Measurements from ENCODE around the gene RAP1GAP2. TPM values are rescaled to one million over a fixed set of nuclear protein-coding genes. Genes with fewer than 3 reads are reported as not detected.

RAP1GAP2 gene
- total RNA-seq, 2 experiments from 2014 or later: 1.9 to 2.3 TPM

DNA sequence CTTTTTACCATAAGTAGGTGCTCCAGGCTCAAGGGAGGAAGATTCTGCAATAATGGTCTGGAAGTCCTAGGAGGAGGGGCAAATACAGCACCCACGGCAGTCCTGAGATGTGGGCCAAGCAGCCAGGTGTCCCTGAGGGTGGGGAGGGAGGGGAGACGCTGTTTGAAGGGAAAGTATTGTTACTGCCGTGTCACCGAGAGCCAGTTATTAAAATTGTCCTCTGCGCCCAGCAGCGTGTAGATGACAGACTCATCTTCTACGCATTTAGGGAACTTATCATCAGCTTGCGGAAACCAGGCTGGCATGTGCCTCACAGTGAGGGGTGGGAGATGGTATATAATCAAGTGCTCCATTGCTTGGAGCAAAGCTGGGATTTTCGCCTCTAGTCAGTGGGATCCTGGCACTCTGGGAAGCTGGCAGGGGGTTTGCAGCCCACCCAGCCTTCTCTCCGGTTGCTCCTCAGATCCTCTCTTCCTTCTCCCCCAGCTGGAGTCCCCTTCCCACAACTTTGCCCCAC lies 162.5 kb downstream of the RAP1GAP2 start:
- ChIA-PET POLR2A (interaction anchor here (0.5 kb wide), 1 partner anchor 26 kb away, joined by 4 read pairs; no protein-coding TSS in a partner anchor), CTCF (no interaction called here)
- no peak overlapping the region for H3K27ac Mint-ChIP-seq
- H3K4me3 Mint-ChIP-seq: no peak overlapping the region
- peaks cover 13% of the 10 kb centered on the region for H3K4me1 Mint-ChIP-seq (ENCODE audit: low read depth)
- DNase-seq: no peak
- no peaks in the 10 kb centered on the region for H3K27me3 Mint-ChIP-seq
- no peaks in the 10 kb centered on the region for H3K36me3 Mint-ChIP-seq
- intact Hi-C loops (cut with micrococcal nuclease): no loop called here
- H3K9me3 Mint-ChIP-seq: no peaks in the 10 kb centered on the region

DNA sequence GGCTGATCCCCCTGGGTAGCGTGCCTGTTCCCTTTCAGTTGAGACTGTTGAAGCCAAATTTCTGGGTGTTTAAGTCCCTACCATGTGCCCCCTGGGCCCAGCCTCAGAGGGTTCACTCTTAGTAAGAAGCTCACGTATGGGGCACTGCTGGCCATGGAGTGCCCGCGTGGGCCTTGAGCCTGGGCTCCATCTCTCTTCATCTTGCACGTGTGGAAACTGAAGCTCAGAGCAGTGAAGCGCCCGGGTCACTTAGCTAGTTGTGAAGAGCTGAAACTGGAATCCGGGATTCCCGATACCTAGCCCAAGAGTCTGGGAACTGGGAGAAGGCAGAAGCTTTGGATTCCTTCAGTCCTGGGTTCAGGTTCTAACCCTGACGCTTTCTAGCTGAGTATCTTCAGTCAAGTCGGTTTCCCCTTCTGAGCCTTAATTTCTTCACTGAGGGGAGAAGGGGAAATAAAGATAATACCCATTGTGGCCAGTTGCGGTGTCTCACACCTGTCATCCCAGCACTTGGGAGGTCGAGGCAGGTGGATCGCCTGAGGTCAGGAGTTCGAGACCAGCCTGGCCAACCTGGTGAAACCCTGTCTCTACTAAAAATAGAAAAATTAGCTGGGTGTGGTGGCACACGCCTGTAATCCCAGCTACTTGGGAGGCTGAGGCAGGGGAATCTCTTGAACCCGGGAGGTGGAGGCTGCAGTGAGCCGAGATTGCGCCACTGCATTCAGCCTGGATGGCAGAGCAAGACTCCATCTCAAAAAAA lies 163.3 kb downstream of the RAP1GAP2 start:
- no peak overlapping the region for H3K27ac Mint-ChIP-seq
- peaks cover 13% of the 10 kb centered on the region for H3K4me1 Mint-ChIP-seq (ENCODE audit: low read depth)

DNA sequence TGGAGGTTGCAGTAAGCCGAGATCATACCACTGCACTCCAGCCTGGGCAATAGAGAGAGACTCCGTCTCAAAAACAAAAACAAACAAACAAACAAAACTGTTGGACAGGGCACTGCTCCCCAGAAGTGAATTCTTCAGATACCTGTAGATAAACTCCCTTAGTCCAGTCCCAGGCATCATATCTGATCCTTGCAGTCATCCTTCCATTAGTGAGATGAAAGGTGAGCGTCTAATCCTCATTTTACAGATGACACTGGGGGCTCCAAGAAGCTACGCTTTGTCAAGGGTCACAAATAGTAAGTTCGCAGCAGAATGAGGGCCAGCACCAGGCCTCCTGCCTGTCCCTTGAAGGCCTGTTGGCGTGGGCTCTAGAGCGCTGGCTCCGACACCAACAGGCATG lies 165.2 kb downstream of the RAP1GAP2 start:
- no peak overlapping the region for H3K4me3 Mint-ChIP-seq
- H3K9me3 Mint-ChIP-seq: no peaks in the 10 kb centered on the region
- intact Hi-C loops (cut with micrococcal nuclease): no loop called here
- H3K36me3 Mint-ChIP-seq: no peaks in the 10 kb centered on the region
- no peaks in the 10 kb centered on the region for H3K4me1 Mint-ChIP-seq (ENCODE audit: low read depth)
- H3K27ac Mint-ChIP-seq: no peak overlapping the region
- H3K27me3 Mint-ChIP-seq: no peaks in the 10 kb centered on the region
- POLR2A ChIA-PET: no interaction called here
- DNase-seq: no peak
- CTCF ChIA-PET: no interaction called here

More for the DNA sequence above, 163.3 kb downstream of the RAP1GAP2 start:
- intact Hi-C loops (cut with micrococcal nuclease): no loop called here
- H3K4me3 Mint-ChIP-seq: no peak overlapping the region
- POLR2A ChIA-PET: no interaction called here
- no peak for DNase-seq
- CTCF ChIA-PET: no interaction called here
- no peaks in the 10 kb centered on the region for H3K9me3 Mint-ChIP-seq
- no peaks in the 10 kb centered on the region for H3K27me3 Mint-ChIP-seq
- no peaks in the 10 kb centered on the region for H3K36me3 Mint-ChIP-seq

DNA sequence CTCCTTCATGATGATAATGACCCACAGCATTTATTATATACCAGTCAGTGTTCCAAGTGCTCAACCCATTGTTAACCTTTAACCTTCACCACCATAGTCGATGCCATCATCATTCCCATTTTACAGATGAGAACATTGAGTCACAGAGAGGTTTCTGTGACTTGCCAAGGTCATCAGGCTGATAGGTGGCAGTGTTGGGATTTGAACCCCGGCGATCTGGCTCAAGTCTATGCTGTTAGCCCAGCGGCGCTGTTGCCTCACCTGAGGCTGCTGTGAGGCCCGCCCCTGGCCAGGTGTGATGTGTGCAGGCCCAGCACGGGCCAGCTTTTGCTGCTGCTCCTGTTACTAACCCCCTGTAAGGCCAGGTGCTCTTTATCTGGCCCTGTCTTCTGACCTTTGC lies 166.0 kb downstream of the RAP1GAP2 start:
- intact Hi-C loops (cut with micrococcal nuclease): no loop called here
- Mint-ChIP-seq H3K27me3 (no peaks in the 10 kb centered on the region), H3K27ac (no peak overlapping the region), H3K4me1 (ENCODE audit: low read depth) (no peaks in the 10 kb centered on the region), H3K9me3 (no peaks in the 10 kb centered on the region), H3K4me3 (no peak overlapping the region), H3K36me3 (no peaks in the 10 kb centered on the region)
- ChIA-PET POLR2A (no interaction called here), CTCF (no interaction called here)
- no peak for DNase-seq

DNA sequence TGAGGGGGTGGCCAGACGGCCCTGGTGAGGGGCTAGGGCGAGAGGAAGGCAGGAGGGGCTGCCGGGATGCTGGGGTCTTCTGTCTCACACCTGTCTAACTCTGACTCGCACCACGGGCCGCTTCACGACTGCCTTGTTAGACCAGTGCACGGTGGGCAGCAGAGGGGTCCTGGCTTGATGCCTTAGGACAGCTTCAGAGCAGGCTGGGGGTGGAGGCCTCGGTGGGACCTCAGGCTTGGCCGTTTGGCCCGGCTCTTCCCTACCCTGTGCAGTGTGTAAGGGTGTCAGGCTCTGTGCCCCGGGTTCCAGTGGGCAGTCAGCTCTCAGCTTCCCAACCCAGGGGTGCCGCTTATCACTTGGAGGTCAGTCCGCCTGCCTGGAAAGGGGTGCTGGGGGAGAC lies 166.5 kb downstream of the RAP1GAP2 start:
- no peak for DNase-seq
- CTCF ChIA-PET: no interaction called here
- intact Hi-C loops (cut with micrococcal nuclease): no loop called here
- Mint-ChIP-seq H3K4me1 (ENCODE audit: low read depth) (no peaks in the 10 kb centered on the region), H3K4me3 (no peak overlapping the region), H3K27me3 (no peaks in the 10 kb centered on the region), H3K36me3 (no peaks in the 10 kb centered on the region), H3K9me3 (no peaks in the 10 kb centered on the region), H3K27ac (no peak overlapping the region)
- POLR2A ChIA-PET: no interaction called here

DNA sequence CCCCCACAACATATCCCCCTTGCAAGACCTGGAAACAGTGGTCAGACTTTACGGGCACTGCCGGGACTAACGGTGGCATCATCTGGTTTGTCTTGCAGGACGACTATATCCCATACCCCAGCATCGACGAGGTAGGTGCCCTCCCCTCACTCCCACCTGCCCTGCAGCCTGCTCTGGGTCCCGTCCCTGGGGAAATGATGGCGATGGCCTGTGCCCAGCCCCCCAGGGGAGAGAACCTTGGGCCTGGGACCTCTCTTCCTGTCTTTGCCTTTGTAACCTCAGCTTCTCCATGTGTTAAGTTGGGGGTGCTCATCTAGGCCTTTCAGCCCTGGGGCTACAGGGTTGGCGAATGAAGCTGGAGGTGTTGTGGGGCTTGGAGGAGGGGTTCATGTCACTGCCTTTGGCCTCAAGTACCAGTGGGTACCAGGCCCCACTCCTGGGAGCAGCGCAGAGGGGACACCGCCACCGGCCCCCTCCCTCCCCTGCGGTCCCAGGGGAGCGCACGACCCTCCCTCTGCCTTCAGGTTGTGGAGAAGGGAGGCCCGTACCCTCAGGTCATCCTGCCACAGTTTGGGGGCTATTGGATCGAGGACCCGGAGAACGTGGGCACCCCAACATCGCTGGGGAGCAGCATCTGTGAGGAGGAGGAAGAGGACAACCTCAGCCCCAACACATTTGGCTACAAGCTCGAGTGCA lies 167.2 kb downstream of the RAP1GAP2 start:
- Mint-ChIP-seq H3K4me3 (no peak overlapping the region), H3K27me3 (no peaks in the 10 kb centered on the region), H3K9me3 (no peaks in the 10 kb centered on the region), H3K4me1 (ENCODE audit: low read depth) (no peaks in the 10 kb centered on the region), H3K27ac (no peak overlapping the region), H3K36me3 (no peaks in the 10 kb centered on the region)
- intact Hi-C loops (cut with micrococcal nuclease): no loop called here
- no peak for DNase-seq
- POLR2A ChIA-PET: no interaction called here
- CTCF ChIA-PET: no interaction called here

DNA sequence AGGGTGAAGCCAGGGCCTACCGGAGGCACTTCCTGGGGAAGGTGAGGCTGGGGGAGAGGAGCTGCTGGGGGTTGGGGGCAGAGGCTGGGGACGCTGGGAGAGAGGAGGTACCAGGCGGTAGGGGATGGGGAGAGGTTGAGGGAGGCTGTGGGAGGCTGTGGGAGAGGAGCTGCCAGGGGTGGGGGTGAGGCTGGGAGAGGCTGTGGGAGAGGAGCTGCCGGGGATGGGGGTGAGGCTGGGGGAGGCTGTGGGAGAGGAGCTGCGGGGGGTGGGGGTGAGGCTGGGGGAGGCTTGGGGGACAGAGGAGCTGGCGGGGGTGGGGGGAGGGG lies 167.8 kb downstream of the RAP1GAP2 start:
- Mint-ChIP-seq H3K27me3 (no peaks in the 10 kb centered on the region), H3K4me1 (ENCODE audit: low read depth) (no peaks in the 10 kb centered on the region), H3K4me3 (no peak overlapping the region), H3K27ac (no peak overlapping the region), H3K9me3 (no peaks in the 10 kb centered on the region), H3K36me3 (no peaks in the 10 kb centered on the region)
- intact Hi-C loops (cut with micrococcal nuclease): no loop called here
- DNase-seq: no peak
- ChIA-PET CTCF (no interaction called here), POLR2A (no interaction called here)

DNA sequence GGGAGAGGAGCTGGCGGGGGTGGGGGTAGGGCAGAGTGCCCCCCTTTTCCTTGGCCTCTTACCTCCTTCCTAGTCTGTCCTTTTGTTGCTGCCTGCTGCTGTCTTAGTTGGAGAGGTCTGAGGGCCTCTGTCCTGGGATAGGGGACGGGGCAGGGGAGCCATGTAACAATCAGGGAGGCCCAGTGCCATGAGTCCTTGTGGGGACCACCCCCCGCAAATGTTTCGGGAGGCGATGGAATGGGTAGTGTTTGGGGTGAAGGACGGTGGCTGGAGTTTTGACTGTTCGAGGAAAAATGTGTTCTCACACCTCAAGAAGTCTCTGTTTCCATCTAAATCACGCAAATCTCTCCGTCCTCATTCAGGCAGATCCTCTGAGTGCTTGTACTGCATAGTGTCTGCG lies 168.1 kb downstream of the RAP1GAP2 start:
- CTCF ChIA-PET: no interaction called here
- no peak overlapping the region for H3K27ac Mint-ChIP-seq
- intact Hi-C loops (cut with micrococcal nuclease): no loop called here

DNA sequence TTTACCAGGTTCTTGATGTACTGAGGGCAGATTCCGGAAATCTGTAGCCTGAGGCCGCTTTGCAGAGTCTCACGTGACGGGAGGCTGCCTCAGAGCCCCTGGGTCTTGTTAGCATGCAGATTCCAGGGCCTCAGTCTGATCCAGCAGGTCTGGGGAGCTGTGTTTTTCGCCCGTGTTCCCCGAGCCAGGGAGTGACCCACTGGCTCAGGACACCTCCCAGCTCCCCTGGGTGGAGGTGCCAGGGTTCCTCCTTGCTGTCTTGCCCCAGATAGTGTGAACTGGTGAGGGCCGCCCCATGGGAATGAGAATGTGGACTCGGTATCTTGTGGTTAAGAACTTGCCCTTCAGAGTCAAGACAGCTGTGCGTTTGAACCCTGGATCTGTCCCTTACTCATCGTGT lies 168.6 kb downstream of the RAP1GAP2 start:
- ChIA-PET CTCF (no interaction called here), POLR2A (no interaction called here)
- H3K27me3 Mint-ChIP-seq: no peaks in the 10 kb centered on the region
- DNase-seq: no peak
- no peak overlapping the region for H3K27ac Mint-ChIP-seq
- intact Hi-C loops (cut with micrococcal nuclease): no loop called here
- no peaks in the 10 kb centered on the region for H3K9me3 Mint-ChIP-seq
- H3K4me1 Mint-ChIP-seq (ENCODE audit: low read depth): no peaks in the 10 kb centered on the region
- H3K4me3 Mint-ChIP-seq: no peak overlapping the region
- no peaks in the 10 kb centered on the region for H3K36me3 Mint-ChIP-seq

More for the DNA sequence above, 168.1 kb downstream of the RAP1GAP2 start:
- Mint-ChIP-seq H3K4me3 (no peak overlapping the region), H3K36me3 (no peaks in the 10 kb centered on the region), H3K9me3 (no peaks in the 10 kb centered on the region), H3K27me3 (no peaks in the 10 kb centered on the region), H3K4me1 (ENCODE audit: low read depth) (no peaks in the 10 kb centered on the region)
- POLR2A ChIA-PET: no interaction called here
- DNase-seq: no peak

DNA sequence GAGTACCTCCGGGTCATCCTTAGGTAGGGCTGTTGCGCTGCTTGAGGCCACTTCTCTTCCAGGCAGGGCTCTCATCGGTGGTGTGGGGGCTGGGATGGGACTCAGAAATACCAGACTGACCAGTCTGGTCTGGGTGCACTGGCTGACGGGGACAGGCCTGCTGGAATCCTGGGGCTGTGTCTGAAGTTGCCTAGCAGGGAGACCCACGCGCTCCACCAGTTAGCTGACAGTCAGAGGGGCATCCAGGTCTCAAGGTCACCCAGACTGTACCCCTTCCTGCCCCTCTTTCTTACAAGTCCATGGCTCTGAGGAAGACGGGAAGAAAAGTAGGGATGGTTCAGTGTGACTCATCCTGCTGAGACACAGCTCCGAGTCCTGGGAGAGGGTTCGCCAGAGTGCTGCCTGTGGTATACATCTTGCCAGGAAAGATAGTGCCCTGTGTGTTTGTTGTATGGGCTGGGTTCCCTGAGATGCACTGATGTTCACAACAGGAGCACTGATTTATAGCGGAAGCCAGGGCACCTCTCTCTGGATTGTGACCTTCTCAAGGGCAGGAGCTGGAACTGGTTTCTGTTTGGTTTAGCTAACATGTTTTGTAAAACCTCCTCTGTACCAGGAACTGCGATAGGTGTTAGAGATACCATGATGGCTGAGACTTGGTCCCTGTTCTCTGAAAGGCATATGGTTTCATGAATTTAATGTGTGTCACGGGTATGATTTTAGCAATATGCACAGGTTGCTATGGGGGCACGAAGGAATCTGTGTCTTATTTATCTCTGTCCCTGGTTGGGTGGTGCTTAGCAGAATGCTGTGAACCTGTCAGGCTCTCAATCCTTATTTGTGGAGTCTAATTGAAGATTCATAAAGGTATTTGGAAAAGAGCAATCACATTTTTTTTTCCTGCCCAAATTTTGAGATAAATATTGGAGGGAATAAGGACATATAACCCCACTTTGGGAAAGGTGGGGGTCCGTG lies 169.7 kb downstream of the RAP1GAP2 start:
- Mint-ChIP-seq H3K4me3 (no peak overlapping the region), H3K9me3 (no peaks in the 10 kb centered on the region), H3K36me3 (no peaks in the 10 kb centered on the region), H3K4me1 (ENCODE audit: low read depth) (no peaks in the 10 kb centered on the region), H3K27ac (no peak overlapping the region), H3K27me3 (no peaks in the 10 kb centered on the region)
- ChIA-PET CTCF (no interaction called here), POLR2A (no interaction called here)
- intact Hi-C loops (cut with micrococcal nuclease): no loop called here
- DNase-seq: no peak

DNA sequence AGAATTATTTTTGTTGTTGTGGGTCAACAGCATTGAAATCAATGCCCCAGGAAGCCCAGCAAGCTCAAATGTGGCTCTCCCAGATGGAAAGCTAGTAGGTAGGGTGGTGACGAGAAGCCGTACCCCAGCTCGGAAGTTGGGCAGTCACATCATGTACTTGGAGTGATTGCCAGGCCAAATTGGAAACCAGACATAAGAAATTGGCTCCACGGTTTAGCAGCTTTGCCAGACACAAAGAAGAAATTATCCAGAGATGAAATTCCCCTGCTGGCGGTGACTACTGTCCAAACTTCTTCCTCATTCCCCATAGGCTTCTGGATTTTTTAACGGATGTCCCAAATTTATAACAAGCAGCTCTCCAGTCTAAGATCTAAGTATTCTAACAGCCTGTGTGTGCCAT lies 171.3 kb downstream of the RAP1GAP2 start:
- ChIA-PET CTCF (interaction anchor here (1.0 kb wide), 1 partner anchor 36 kb away, joined by 3 read pairs; no protein-coding TSS in a partner anchor), POLR2A (no interaction called here)
- DNase-seq: no peak
- Mint-ChIP-seq H3K27me3 (no peaks in the 10 kb centered on the region), H3K27ac (no peak overlapping the region), H3K36me3 (no peaks in the 10 kb centered on the region), H3K9me3 (no peaks in the 10 kb centered on the region), H3K4me3 (no peak overlapping the region), H3K4me1 (ENCODE audit: low read depth) (no peaks in the 10 kb centered on the region)
- intact Hi-C loops (cut with micrococcal nuclease): no loop called here

DNA sequence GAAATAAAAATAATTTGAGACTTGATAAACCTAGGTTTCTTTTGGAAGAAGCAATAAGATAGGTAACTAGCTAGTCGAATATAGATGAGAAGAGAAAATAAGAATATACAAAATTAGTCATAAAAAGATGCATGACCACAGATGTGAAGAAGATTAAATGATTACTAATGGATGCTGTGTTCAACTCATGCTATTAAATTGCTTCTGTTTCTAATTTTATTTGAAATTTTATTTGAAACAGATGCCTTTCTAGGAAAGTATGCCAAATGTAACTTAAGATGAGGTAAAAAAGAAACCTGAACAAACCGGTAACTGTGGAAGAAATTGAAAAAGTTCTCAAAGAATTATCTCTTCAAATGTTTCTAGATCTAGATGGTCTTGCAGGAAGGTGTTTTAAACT lies 175.6 kb downstream of the RAP1GAP2 start:
- ChIA-PET POLR2A (no interaction called here), CTCF (no interaction called here)
- Mint-ChIP-seq H3K36me3 (no peaks in the 10 kb centered on the region), H3K27ac (no peak overlapping the region), H3K9me3 (no peaks in the 10 kb centered on the region), H3K4me1 (ENCODE audit: low read depth) (no peaks in the 10 kb centered on the region), H3K4me3 (no peak overlapping the region), H3K27me3 (no peaks in the 10 kb centered on the region)
- intact Hi-C loops (cut with micrococcal nuclease): no loop called here
- no peak for DNase-seq
